A549 (cell line): ENCODE results near the gene VCL. TPM values are rescaled to one million over a fixed set of nuclear protein-coding genes. Genes with fewer than 3 reads are reported as not detected.

ENCODE experiments used
- polyA plus RNA-seq, 4 experiments: library from polyadenylated mRNA; depleted of rRNA in 3 of 4; stranded (reverse); fragments of >200 nt; fragmentation: RNase III in 1 of 4; extraction: RNeasy Plus Mini Kit Qiagen cat#74134 plus additional on column Dnase treatment in 1 of 4; gene quantifications; 2 replicates in 3 of 4; 3 replicates in 1 of 4; pipeline ENCODE4 v1.2.3, GENCODE V29; 2011 to 2017

Gene VCL
- polyA plus RNA-seq, 2 of the 4 experiments (the other 2 are of a cell fraction) = 101 to 112 TPM

Other genes starting within 250 kb of the VCL start
- 67.2 and 75.4 TPM in 2 replicates for gene CHCHD1, start 216.1 kb upstream of the VCL start, polyA plus RNA-seq (2011; rRNA removed)
- 75.2 to 83.1 TPM (median 80.6 TPM) in 3 replicates for gene CHCHD1, start 216.1 kb upstream of the VCL start, polyA plus RNA-seq (2017; fragmentation: RNase III; extraction: RNeasy Plus Mini Kit Qiagen cat#74134 plus additional on column Dnase treatment)
- 24.3 and 31.7 TPM in 2 replicates for gene ZSWIM8, start 212.5 kb upstream of the VCL start, polyA plus RNA-seq (2011; rRNA removed)
- 33.9 to 44.5 TPM (median 43.0 TPM) in 3 replicates for gene ZSWIM8, start 212.5 kb upstream of the VCL start, polyA plus RNA-seq (2017; fragmentation: RNase III; extraction: RNeasy Plus Mini Kit Qiagen cat#74134 plus additional on column Dnase treatment)
- gene NDST2, start 186.5 kb upstream of the VCL start, polyA plus RNA-seq (2011; rRNA removed) = 11.2 and 12.7 TPM in 2 replicates
- gene NDST2, start 186.5 kb upstream of the VCL start, polyA plus RNA-seq (2017; fragmentation: RNase III; extraction: RNeasy Plus Mini Kit Qiagen cat#74134 plus additional on column Dnase treatment) = 11.7 to 14.9 TPM (median 14.2 TPM) in 3 replicates
- 22.6 and 27.5 TPM in 2 replicates for gene CAMK2G, start 123.6 kb upstream of the VCL start, polyA plus RNA-seq (2011; rRNA removed)
- 22.8 to 26.6 TPM (median 25.5 TPM) in 3 replicates for gene CAMK2G, start 123.6 kb upstream of the VCL start, polyA plus RNA-seq (2017; fragmentation: RNase III; extraction: RNeasy Plus Mini Kit Qiagen cat#74134 plus additional on column Dnase treatment)
- gene PLAU, start 87.0 kb upstream of the VCL start, polyA plus RNA-seq (2011; rRNA removed) = 75.8 and 84.3 TPM in 2 replicates
- gene PLAU, start 87.0 kb upstream of the VCL start, polyA plus RNA-seq (2017; fragmentation: RNase III; extraction: RNeasy Plus Mini Kit Qiagen cat#74134 plus additional on column Dnase treatment) = 82.6 to 88.3 TPM (median 87.2 TPM) in 3 replicates
- 75.8 and 83.0 TPM in 2 replicates for gene AP3M1, start 152.7 kb downstream of the VCL start, polyA plus RNA-seq (2011; rRNA removed)
- gene AP3M1, start 152.7 kb downstream of the VCL start, polyA plus RNA-seq (2017; fragmentation: RNase III; extraction: RNeasy Plus Mini Kit Qiagen cat#74134 plus additional on column Dnase treatment) = 38.5 to 41.0 TPM (median 39.0 TPM) in 3 replicates
- gene ADK, start 153.1 kb downstream of the VCL start, polyA plus RNA-seq (2011; rRNA removed) = 38.4 and 40.7 TPM in 2 replicates
- gene ADK, start 153.1 kb downstream of the VCL start, polyA plus RNA-seq (2017; fragmentation: RNase III; extraction: RNeasy Plus Mini Kit Qiagen cat#74134 plus additional on column Dnase treatment) = 32.0 to 37.0 TPM (median 35.8 TPM) in 3 replicates